GM12878 (cell line): Measurements from ENCODE around the gene ELFN2. TPM values are rescaled to one million over a fixed set of nuclear protein-coding genes. Genes with fewer than 3 reads are reported as not detected.

Experiments
- ATAC-seq: fragments of 200-7000 bp; cut with Tn5 transposase; 3 replicates; pipeline ENCODE4 v1.9.1; 2020; ENCODE audit warnings: mild to moderate bottlenecking, moderate library complexity
- BruUV-seq: library from RNA; stranded (reverse); fragments of 400-500 nt; replicated peaks from 2 replicates; lab custom pipeline; 2021; lab: Mats Ljungman, UMichigan
- CTCF ChIA-PET: fragments of 300-600 bp; sonication (Branson Sonifier 250); formaldehyde crosslinking; extraction: SDS; loops from one replicate; lab custom pipeline; 2021; ENCODE audit warnings: inconsistent platforms; lab: Yijun Ruan, JAX
- POLR2A ChIA-PET: fragments of 350-600 bp; formaldehyde crosslinking; extraction: SDS; loops from one replicate; lab custom pipeline; 2021; ENCODE audit warnings: inconsistent platforms; lab: Charles Lee
- RAD21 ChIA-PET: fragments of 300-600 bp; sonication (Branson Sonifier 250); formaldehyde crosslinking; loops from one replicate; lab custom pipeline; 2023; ENCODE audit warnings: antibody characterized with exemption; ENCODE audit not compliant: unreplicated experiment; lab: Charles Lee
- SMC1A ChIA-PET: fragments of 300-600 bp; sonication (Branson Sonifier 250); formaldehyde crosslinking; loops from one replicate; lab custom pipeline; 2023; ENCODE audit not compliant: unreplicated experiment, uncharacterized antibody; lab: Charles Lee
- DNase-seq: peaks from one replicate; pipeline ENCODE4 v3.0.0-alpha.2; 2011; ENCODE audit warnings: low read depth, low spot score
- FAIRE-seq: peaks from 3 replicates; lab custom pipeline; 2011; peaks lifted over from hg19 to GRCh38; lab: Jason Lieb, UNC
- H2AFZ ChIP-seq: 2 replicates; pipeline ENCODE4 v1.6.0; 2011; ENCODE audit warnings: low read depth, low read length, control low read depth; ENCODE audit not compliant: control insufficient read depth
- H3K27ac ChIP-seq: 2 replicates; pipeline ENCODE4 v1.5.1; 2011; ENCODE audit warnings: control low read depth; ENCODE audit not compliant: control insufficient read depth, insufficient read depth
- H3K27me3 ChIP-seq, 2 experiments: replicated peaks in 1 of 2; 2 replicates each; pipeline versions ENCODE4 v1.6.0 to v1.6.1; 2011; ENCODE audit warnings: low read length in 1 of 2; ENCODE audit not compliant: control insufficient read depth in 2 of 2, insufficient read depth in 2 of 2
- H3K36me3 ChIP-seq, 2 experiments: 2 replicates each; pipeline ENCODE4 v1.5.1; 2011; ENCODE audit warnings: low read length in 1 of 2; ENCODE audit not compliant: control insufficient read depth in 2 of 2, insufficient read depth in 2 of 2
- H3K4me1 ChIP-seq: 2 replicates; pipeline ENCODE4 v1.6.1; 2011; ENCODE audit warnings: mild to moderate bottlenecking, low read length, moderate library complexity, mixed read lengths; ENCODE audit not compliant: control insufficient read depth, insufficient read depth
- H3K4me2 ChIP-seq: 2 replicates; pipeline ENCODE4 v1.6.0; 2011; ENCODE audit warnings: control low read depth; ENCODE audit not compliant: control insufficient read depth, insufficient read depth
- H3K4me3 ChIP-seq: fragments of 200-600 bp; sonication (generic); 2 replicates; pipeline ENCODE4 v1.5.1; 2016
- H3K79me2 ChIP-seq: 2 replicates; pipeline ENCODE4 v1.6.0; 2011; ENCODE audit warnings: low read length; ENCODE audit not compliant: control insufficient read depth, insufficient read depth
- H3K9ac ChIP-seq: 2 replicates; pipeline ENCODE4 v1.8.0; 2011; ENCODE audit warnings: low read length, control low read depth, mixed read lengths; ENCODE audit not compliant: control insufficient read depth, insufficient read depth
- H3K9me3 ChIP-seq: replicated peaks from 3 replicates; pipeline ENCODE4 v1.5.1; 2011; ENCODE audit warnings: mild to moderate bottlenecking, low read length; ENCODE audit not compliant: control insufficient read depth, insufficient read depth
- H4K20me1 ChIP-seq: 2 replicates; pipeline ENCODE4 v1.6.0; 2011; ENCODE audit not compliant: control insufficient read depth, insufficient read depth
- BHLHE40 ChIP-seq, 2 experiments: fragments of 450-650 bp in 1 of 2; IDR thresholded peaks; 2 replicates each; pipeline ENCODE4 v1.6.1; 2011 to 2017; ENCODE audit warnings: low read depth in 2 of 2, borderline replicate concordance in 1 of 2, improper control_type of control experiment in 1 of 2, low read length in 1 of 2, mild to moderate bottlenecking in 1 of 2
- HDGF ChIP-seq: fragments of 450-650 bp; IDR thresholded peaks from 2 replicates; pipeline ENCODE4 v1.6.1; 2016; ENCODE audit warnings: antibody characterized with exemption
- NKRF ChIP-seq: fragments of 450-650 bp; conservative IDR thresholded peaks from 2 replicates; pipeline ENCODE4 v1.6.1; 2017; ENCODE audit warnings: mild to moderate bottlenecking, moderate library complexity
- POLR2A ChIP-seq: IDR thresholded peaks from 2 replicates; pipeline ENCODE4 v1.6.1; 2011; ENCODE audit warnings: low read depth, mild to moderate bottlenecking, low read length
- RB1 ChIP-seq: fragments of 450-650 bp; formaldehyde crosslinking; IDR thresholded peaks from 2 replicates; pipeline ENCODE4 v1.6.1; 2017; ENCODE audit warnings: mild to moderate bottlenecking, borderline replicate concordance
- ZBTB33 ChIP-seq: fragments of 450-650 bp; IDR thresholded peaks from 2 replicates; pipeline ENCODE4 v1.6.1; 2017; ENCODE audit warnings: mild to moderate bottlenecking
- WGBS: methylation state at CpG from one replicate; pipeline ENCODE4 v1.1.6; 2016; ENCODE audit warnings: low lambda C conversion rate; ENCODE audit not compliant: insufficient replicate concordance, insufficient coverage; ENCODE audit errors: missing lambda C conversion rate; 5-methylcytosine and 5-hydroxymethylcytosine counted together
- in situ Hi-C: fragments of 300-500 bp; cut with MboI; formaldehyde crosslinking; loops from 9 replicates; pipeline ENCODE4 v1.14.3; 2018; ENCODE audit warnings: mixed read lengths
- intact Hi-C: fragments of 100-400 bp; cut with micrococcal nuclease; formaldehyde crosslinking; loops from one replicate; pipeline ENCODE4 v1.14.2; 2022; ENCODE audit not compliant: unreplicated experiment
- polyA plus RNA-seq, 11 experiments: library from polyadenylated mRNA; depleted of rRNA in 4 of 11; unstranded in 6 of 11; stranded (reverse) in 5 of 11; fragments of >200 nt; fragmentation: Nextera tagmentation in 4 of 11; fragmentation: Illumina TruSeq in 1 of 11; extraction: Ambion mirVana in 4 of 11; extraction: Trizol in 1 of 11; gene quantifications; 1 replicate in 1 of 11; 2 replicates in 10 of 11; pipeline versions ENCODE4 v1.2.1 to v1.2.3, GENCODE V29; 2011 to 2016; ENCODE audit warnings: inconsistent platforms in 2 of 11, missing spikeins in 2 of 11, low read depth in 1 of 11
- total RNA-seq, 4 experiments: library from RNA; depleted of rRNA in 3 of 4; stranded (reverse); fragments of >200 nt in 3 of 4; fragmentation: Illumina TruSeq in 1 of 4; extraction: Trizol in 1 of 4; gene quantifications; 2 replicates each; pipeline versions ENCODE4 v1.2.1 to v1.2.3, GENCODE V29; 2013 to 2021

Gene ELFN2
- total and polyA plus RNA-seq, 10 of the 15 experiments (the other 5 are each of a cell fraction or from before 2014, with no cell fraction given): 0.03 to 0.05 TPM; not detected in 8

GRCh38 chr22:37474447-37475090 lies 47.3 kb upstream of the ELFN2 start:
- Histone ChIP-seq H3K9me3 (no peaks in the 10 kb centered on the region), H3K4me3 (no peak overlapping the region), H2AFZ (no peak overlapping the region), H3K27me3 (no peaks in the 10 kb centered on the region), H3K9ac (no peak overlapping the region), H3K4me2 (no peak overlapping the region), H4K20me1 (no peaks in the 10 kb centered on the region), H3K4me1 (no peaks in the 10 kb centered on the region), H3K79me2 (no peaks in the 10 kb centered on the region), H3K36me3 (peaks cover 18 to 21% of the 10 kb centered on the region in 2 experiments; a peak in 3 of 4 replicates), H3K27ac (no peak overlapping the region)
- in situ Hi-C loops: no loop called here
- no peak for ATAC-seq
- CTCF ChIA-PET: interaction anchor here (4.1 to 4.4 kb wide), 2 partner anchors 22 to 93 kb away, joined by 38 to 75 read pairs; no protein-coding TSS in a partner anchor
- BruUV-seq: no TSS peak
- FAIRE-seq: no peak
- POLR2A ChIA-PET: interaction anchor here (0.6 kb wide), 1 partner anchor 926 kb away, joined by 4 read pairs; no protein-coding TSS in a partner anchor
- SMC1A ChIA-PET: no interaction called here
- DNase-seq: no peak
- intact Hi-C loops: no loop called here
- WGBS: 85% methylated on average over 11 of the region's 11 CpGs
- RAD21 ChIA-PET: no interaction called here
- TF ChIP-seq NKRF (no peak), HDGF (no peak), ZBTB33 (no peak), RB1 (no peak), BHLHE40 (IDR thresholded peaks at IDR 0.05; ENCODE audit: borderline replicate concordance in 1 of 2, low read depth in 2 of 2, low read length in 1 of 2) (no peak), POLR2A (0 out of 2 replicates have a peak, but pooled peaks have one; percentile 20)
- TF ChIP-seq, all 136 proteins: peak for 1
